HG02610 (cell line): ENCODE results near the gene MXRA5.
"Not testable (repeated sequence)": the region's sequence is repeated elsewhere in the genome, so short reads cannot be mapped to it uniquely, and the experiment has no call there.

ENCODE experiments used
- ATAC-seq: cut with Tn5 transposase; IDR thresholded peaks from one replicate; pipeline ENCODE4 v1.9.1; 2021; ENCODE audit warnings: mild to moderate bottlenecking, moderate library complexity; ENCODE audit not compliant: unreplicated experiment

MXRA5 gene

GRCh38 chrX:3326681-3327080 is 19.8 kb downstream of the MXRA5 start:
- ATAC-seq: no peak

- no peak for ATAC-seq
Observed at GRCh38 chrX:3320471-3321046, 25.9 kb downstream of the MXRA5 start.

GRCh38 chrX:3317191-3317718 is 29.2 kb downstream of the MXRA5 start:
- ATAC-seq: no peak

DNA sequence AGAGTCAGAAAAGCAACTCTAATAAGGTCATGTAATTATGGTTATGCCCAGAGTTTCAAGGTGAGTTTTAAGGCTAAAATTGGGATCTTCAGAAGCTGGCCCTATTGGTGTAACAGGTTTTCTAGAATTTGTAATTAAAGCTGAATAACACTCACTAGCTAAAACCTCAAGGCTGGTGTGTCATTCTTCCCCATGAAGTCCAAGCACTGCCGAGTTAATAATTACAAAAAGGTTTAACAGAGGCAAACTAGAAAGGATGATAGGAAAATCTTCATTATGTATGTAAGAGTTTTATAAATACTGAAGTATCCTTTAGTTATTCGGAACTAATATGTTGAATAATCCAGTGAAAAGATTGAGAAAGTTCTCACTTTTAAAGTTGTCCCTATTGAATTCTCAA is 34.3 kb downstream of the MXRA5 start:
- no peak for ATAC-seq

DNA sequence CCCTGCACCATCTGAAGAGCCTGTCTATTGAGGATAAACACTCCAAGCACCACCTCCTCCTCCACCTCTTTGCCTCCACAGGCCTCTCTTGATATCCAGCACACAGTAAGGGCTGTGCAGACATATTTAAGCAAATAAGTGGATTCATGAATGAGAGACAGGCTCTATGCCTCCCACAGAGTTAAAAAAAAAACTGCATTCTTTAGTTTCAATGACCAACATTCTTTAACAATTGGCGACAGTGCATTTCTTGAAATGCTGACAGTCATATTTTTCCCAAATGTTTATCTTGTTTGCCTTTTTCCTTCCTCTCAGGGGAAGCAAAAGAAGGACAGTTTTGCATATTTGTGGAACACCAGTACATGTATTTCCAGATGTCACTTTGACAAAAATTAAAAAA is 38.6 kb downstream of the MXRA5 start:
- ATAC-seq: no peak

DNA sequence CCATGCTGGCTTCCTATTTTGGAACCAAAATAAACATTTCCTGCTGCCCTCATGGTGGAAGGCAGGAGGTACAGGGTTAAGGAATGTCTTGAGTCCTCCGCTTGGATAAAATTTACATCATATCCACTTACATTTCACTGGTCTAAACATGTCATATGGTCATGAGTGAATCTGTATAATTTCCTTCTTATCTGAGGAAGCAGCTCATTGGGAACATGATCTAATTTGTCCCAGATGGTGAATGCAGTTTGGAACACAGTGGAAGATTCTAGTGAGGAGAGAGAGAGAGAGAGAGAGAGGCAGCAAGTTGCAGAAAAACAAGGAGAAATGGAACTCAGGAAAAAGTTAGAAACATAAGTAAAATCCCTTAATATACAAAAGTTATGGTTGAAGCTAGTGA is 46.8 kb downstream of the MXRA5 start:
- ATAC-seq: no peak

DNA sequence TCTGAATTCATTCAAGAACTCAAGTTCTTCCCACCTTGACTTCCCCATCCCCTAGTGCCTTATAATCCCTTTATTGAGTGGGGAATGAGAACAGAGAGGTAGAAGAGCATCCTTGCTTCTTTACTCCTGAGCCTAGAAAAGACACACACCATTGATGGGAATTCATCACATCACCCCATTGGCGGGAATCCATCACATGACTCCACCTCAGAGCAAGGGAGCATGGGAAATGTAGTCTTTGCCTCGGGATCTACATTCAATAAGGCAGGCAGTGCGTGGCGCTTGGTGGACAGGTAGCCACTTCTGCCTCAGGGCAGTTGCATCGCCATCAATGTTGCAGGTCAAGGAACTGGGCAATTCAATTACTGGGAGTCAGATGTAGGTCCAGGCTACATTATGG is 50.7 kb downstream of the MXRA5 start:
- ATAC-seq: no peak

DNA sequence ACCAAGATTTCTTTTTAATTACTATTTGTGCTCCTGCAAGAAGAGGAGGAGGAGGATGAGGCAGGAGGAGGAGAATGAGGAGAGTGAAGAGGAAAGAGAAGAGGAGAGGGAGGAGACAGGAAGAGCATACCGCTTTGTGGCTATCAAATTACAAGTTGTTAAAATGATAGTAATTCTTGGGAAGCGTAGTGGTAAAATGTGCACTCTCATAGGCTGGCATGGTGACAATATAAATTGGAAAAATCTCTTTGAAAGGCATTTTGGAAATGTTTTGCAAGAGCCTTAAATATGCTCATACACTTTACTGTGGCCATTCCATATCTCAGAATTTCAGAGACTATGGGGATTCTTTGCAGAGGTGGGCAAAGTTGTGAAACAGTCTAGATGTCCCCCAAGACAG is 53.2 kb downstream of the MXRA5 start:
- ATAC-seq: no peak

GRCh38 chrX:3290561-3290960 is 55.9 kb downstream of the MXRA5 start:
- no peak for ATAC-seq

DNA sequence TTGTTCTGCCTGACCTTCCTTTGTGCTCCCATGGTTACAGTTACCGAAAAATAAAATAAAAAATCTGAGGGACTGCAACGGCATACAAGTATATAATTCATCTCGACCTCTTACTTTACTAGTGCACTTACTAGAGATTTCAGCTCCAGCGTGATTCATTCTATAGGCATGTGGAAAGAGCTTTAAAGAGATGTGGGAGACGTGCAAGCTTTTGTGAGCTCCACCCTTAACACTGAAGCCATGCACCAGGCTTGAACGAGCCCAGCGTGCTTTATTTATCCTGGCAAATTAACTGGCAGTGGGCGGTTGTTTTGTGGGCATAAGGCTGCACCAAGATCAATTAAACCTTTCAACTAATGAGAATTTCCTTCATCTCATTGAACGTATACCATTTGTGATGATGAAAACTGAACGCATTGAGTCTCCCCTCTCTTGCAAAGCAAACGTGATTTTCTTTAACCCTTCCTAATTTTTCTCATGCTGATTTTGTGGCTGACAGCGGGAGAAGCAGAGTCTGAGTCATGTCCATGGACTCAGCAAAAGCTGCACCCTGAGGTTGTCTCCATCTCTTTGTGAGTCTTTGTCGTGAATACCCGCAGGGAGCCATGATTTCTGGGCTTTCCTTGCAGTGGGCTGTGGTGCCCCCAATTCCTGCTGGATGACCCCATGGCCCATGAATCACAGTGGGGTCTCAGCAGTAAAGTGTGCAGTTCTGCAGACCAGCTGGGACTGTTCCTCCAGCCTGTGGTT is 60.1 kb downstream of the MXRA5 start:
- no peak for ATAC-seq

DNA sequence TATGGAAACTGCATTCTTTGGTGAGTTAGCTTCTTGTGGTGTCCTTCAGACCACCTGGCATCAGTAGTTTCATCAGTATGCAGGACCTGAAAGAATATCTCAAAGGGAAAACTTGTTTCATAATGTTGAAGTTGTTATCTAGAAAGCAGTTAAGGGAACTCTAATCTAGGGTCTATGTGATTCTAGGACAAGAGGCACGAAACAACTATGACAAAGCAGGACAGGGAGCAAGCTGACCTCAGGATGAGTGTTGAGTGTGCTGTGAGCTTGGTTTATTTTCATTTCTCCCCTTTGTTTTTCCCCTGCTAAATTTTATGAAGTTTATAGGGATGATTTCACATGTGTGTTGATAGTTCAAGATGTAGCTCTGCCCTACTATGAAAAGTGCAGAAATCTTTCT is 65.7 kb downstream of the MXRA5 start:
- no peak for ATAC-seq

DNA sequence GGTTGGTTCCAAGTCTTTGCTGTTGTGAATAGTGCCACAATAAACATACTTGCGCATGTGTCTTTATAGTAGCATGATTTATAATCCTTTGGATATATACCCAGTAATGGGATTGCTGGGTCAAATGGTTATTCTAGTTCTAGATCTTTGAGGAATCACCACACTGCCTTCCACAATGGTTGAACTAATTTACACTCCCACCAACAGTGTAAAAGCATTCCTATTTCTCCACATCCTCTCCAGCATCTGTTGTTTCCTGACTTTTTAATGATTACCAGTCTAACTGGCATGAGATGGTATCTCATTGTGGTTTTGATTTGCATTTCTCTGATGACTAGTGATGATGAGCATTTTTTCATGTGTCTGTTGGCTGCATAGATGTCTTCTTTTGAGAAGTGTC is 72.8 kb downstream of the MXRA5 start:
- not testable (repeated sequence) for ATAC-seq

GRCh38 chrX:3271834-3272186 is 74.6 kb downstream of the MXRA5 start:
- ATAC-seq: no peak

- ATAC-seq: no peak
Observed at GRCh38 chrX:3271183-3271833, 75.1 kb downstream of the MXRA5 start.

GRCh38 chrX:3268829-3269228 is 77.6 kb downstream of the MXRA5 start:
- no peak for ATAC-seq

GRCh38 chrX:3263681-3264126 is 82.7 kb downstream of the MXRA5 start:
- ATAC-seq: no peak

DNA sequence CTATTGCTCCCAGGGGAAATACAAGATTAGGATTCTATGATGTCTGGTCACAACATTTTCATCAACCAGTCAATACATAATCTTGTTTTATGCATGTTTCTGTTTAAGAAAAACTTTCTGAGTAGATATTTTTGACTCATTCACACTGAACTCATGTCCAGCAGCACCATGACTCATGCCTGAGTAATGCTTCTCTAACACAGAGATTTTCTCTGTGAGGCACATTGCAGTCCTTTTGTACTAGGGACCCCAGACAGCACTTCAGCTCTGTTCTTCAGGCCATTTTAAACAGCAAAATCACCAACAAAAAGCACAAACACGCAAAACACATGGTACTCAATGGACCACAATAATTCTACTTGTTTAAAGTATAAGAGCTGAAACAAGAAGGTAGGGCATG is 83.6 kb downstream of the MXRA5 start:
- ATAC-seq: no peak
